Measurements from ENCODE around the gene SNX32. TPM values are rescaled to one million over a fixed set of nuclear protein-coding genes. Genes with fewer than 3 reads are reported as not detected.

SNX32 gene
- total and polyA plus RNA-seq, 2 of the 13 experiments (the other 11 are each of a cell fraction or from before 2014, with no cell fraction given): 0.09 to 0.34 TPM

- no peak for TF ChIP-seq NFE2L2 (IDR thresholded peaks at IDR 0.05; ENCODE audit: low read length)
- no peak for TF ChIP-seq ZNF841 (CRISPR knock-in tag; IDR thresholded peaks at IDR 0.05; ENCODE audit: borderline replicate concordance)
- no peak for TF ChIP-seq SOX5 (CRISPR knock-in tag; IDR thresholded peaks at IDR 0.05; ENCODE audit: borderline replicate concordance)
- TF ChIP-seq ZNF674 (CRISPR knock-in tag; IDR thresholded peaks at IDR 0.05; ENCODE audit: low read depth): no peak
- no peak for TF ChIP-seq TOE1 (CRISPR knock-in tag; IDR thresholded peaks at IDR 0.05)
- no peak for TF ChIP-seq ZSCAN30 (CRISPR knock-in tag; IDR thresholded peaks at IDR 0.05)
- TF ChIP-seq TFE3 (CRISPR knock-in tag; IDR thresholded peaks at IDR 0.05): peak; percentile 29
- TF ChIP-seq ZNF407 (CRISPR knock-in tag; IDR thresholded peaks at IDR 0.05; ENCODE audit: not compliant biosample characterization): peak; percentile 55
- TF ChIP-seq ZNF768 (CRISPR knock-in tag; IDR thresholded peaks at IDR 0.05): no peak; the same call in 1 of the 2 replicates
- 0 out of 2 replicates have a peak, but pooled peaks have one; percentile 53 for TF ChIP-seq ZFAT (CRISPR knock-in tag; conservative IDR thresholded peaks at IDR 0.05)
- TF ChIP-seq ATF3 (CRISPR knock-in tag; IDR thresholded peaks at IDR 0.05): no peak
- TF ChIP-seq ZNF687 (CRISPR knock-in tag; IDR thresholded peaks at IDR 0.05): peak; percentile 70
- TF ChIP-seq SIN3A (IDR thresholded peaks at IDR 0.05; ENCODE audit: borderline replicate concordance, low read depth, low read length): peak; percentile 88; the same call in 1 of the 2 replicates
- no peak for TF ChIP-seq GPN1 (CRISPR knock-in tag; IDR thresholded peaks at IDR 0.05; ENCODE audit: borderline replicate concordance)
- 0 out of 2 replicates have a peak, but pooled peaks have one; percentile 23 for TF ChIP-seq ZSCAN9 (CRISPR knock-in tag; IDR thresholded peaks at IDR 0.05; ENCODE audit: borderline replicate concordance)
These were observed 23.1 kb downstream of the SNX32 start (continued) for GRCh38 chr11:65856689-65857499.
